GM18505 (cell line): Measurements from ENCODE around the gene SELENON.

Experiments used
- ATAC-seq: cut with Tn5 transposase; IDR thresholded peaks from one replicate; pipeline ENCODE4 v1.9.1; 2021; ENCODE audit not compliant: unreplicated experiment
- POLR2A ChIP-seq: IDR thresholded peaks from 4 replicates; pipeline ENCODE4 v1.6.1; 2011; ENCODE audit warnings: borderline replicate concordance; ENCODE audit not compliant: insufficient read depth, insufficient read length; ENCODE audit errors: extremely low read depth

Gene SELENON

GRCh38 chr1:25856856-25857255, 56.9 kb downstream of the SELENON start:
- ATAC-seq = no peak
- TF ChIP-seq POLR2A = no peak

- no peak for ATAC-seq
- TF ChIP-seq POLR2A = no peak
These were observed 58.5 kb downstream of the SELENON start for GRCh38 chr1:25858494-25858893.

GRCh38 chr1:25858906-25859789, 59.2 kb downstream of the SELENON start, which contains the start of gene AUNIP:
AUNIP (minus strand) TSS chr1:25859457; CDS start chr1:25859357, 100 bp downstream.
- peak; percentile 85 for ATAC-seq
- peak; percentile 93 for TF ChIP-seq POLR2A

- no peak for ATAC-seq
- no peak for TF ChIP-seq POLR2A
These were observed 61.6 kb downstream of the SELENON start for GRCh38 chr1:25861316-25862286.

GRCh38 chr1:25862785-25863485, 62.9 kb downstream of the SELENON start:
- no peak for ATAC-seq
- no peak for TF ChIP-seq POLR2A

- TF ChIP-seq POLR2A = no peak
- ATAC-seq = no peak
These were observed 63.7 kb downstream of the SELENON start for GRCh38 chr1:25863486-25864262.

- no peak for TF ChIP-seq POLR2A
- ATAC-seq = no peak
These were observed 64.4 kb downstream of the SELENON start for GRCh38 chr1:25864434-25864833.

GRCh38 chr1:25866288-25866687, 66.3 kb downstream of the SELENON start:
- no peak for TF ChIP-seq POLR2A
- no peak for ATAC-seq

GRCh38 chr1:25867210-25867991, 67.4 kb downstream of the SELENON start:
- ATAC-seq = no peak
- no peak for TF ChIP-seq POLR2A
